ENCODE measurements around the gene SLC44A1. TPM values are rescaled to one million over a fixed set of nuclear protein-coding genes. Genes with fewer than 3 reads are reported as not detected.
A peak's percentile ranks its signal among the peaks of the same experiment; 100 is the strongest.

SLC44A1 gene
- total and polyA plus RNA-seq, 5 donors from 2014 or later = 5.8 to 19.8 (median 13.4) TPM

- Histone ChIP-seq H3K4me1 (ENCODE audit: control insufficient read depth, insufficient read depth, low read length, poor library complexity, severe bottlenecking) (peaks cover 23% of the 10 kb centered on the region), H3K27ac (ENCODE audit: insufficient read depth, low read length, poor library complexity, severe bottlenecking) (no peak overlapping the region)
Measured at GRCh38 chr9:105243015-105243686, 1.3 kb upstream of the SLC44A1 start.

GRCh38 chr9:105244734-105245028 lies 230 bp downstream of the SLC44A1 start:
- ATAC-seq (ENCODE audit: low read depth in 2 of 2) (no peak), DNase-seq (no peak)
- peaks cover 23% of the 10 kb centered on the region for H3K4me1 ChIP-seq (ENCODE audit: control insufficient read depth, insufficient read depth, low read length, poor library complexity, severe bottlenecking)
- H3K4me3 Mint-ChIP-seq = peak overlapping the region; percentile 80 to 93 (median 90)
- peak overlapping the region; percentile 66 for H3K27ac ChIP-seq (ENCODE audit: insufficient read depth, low read length, poor library complexity, severe bottlenecking)
- H3K36me3 Mint-ChIP-seq = no peaks in the 10 kb centered on the region
- peaks cover 4 to 34% (median 17%) of the 10 kb centered on the region in 4 donors for H3K4me1 Mint-ChIP-seq
- H3K27ac Mint-ChIP-seq = no peak overlapping the region
- no peaks in the 10 kb centered on the region for H3K9me3 ChIP-seq (ENCODE audit: control insufficient read depth in 2 of 2, low read length in 2 of 2)
- peaks cover 0 to 2% (median 0%) of the 10 kb centered on the region in 7 donors for H3K9me3 Mint-ChIP-seq
- H3K36me3 ChIP-seq (ENCODE audit: control insufficient read depth, insufficient read depth, low read length) = no peaks in the 10 kb centered on the region
- peaks cover 7% of the 10 kb centered on the region for H3K27me3 ChIP-seq (ENCODE audit: control insufficient read depth, insufficient read depth, low read length)
- H3K27me3 Mint-ChIP-seq = peaks cover 39% of the 10 kb centered on the region
- no peak overlapping the region for H3K4me3 ChIP-seq (ENCODE audit: low read depth, low read length)

More at GRCh38 chr9:105243015-105243686, 1.3 kb upstream of the SLC44A1 start:
- peak overlapping the region; percentile 82 for H3K4me3 ChIP-seq (ENCODE audit: low read depth, low read length)
- no peaks in the 10 kb centered on the region for H3K9me3 ChIP-seq (ENCODE audit: control insufficient read depth in 2 of 2, low read length in 2 of 2)
- ATAC-seq (ENCODE audit: low read depth in 2 of 2) (no peak), DNase-seq (no peak)
- no peaks in the 10 kb centered on the region for H3K36me3 ChIP-seq (ENCODE audit: control insufficient read depth, insufficient read depth, low read length)
- peak overlapping the region in 1 of 3 donors; percentile 17 for H3K27ac Mint-ChIP-seq
- no peaks in the 10 kb centered on the region for H3K36me3 Mint-ChIP-seq
- peaks cover 17% of the 10 kb centered on the region for H3K27me3 ChIP-seq (ENCODE audit: control insufficient read depth, insufficient read depth, low read length)
- H3K4me3 Mint-ChIP-seq = peak overlapping the region; percentile 86 to 95 (median 90)
- peaks cover 47% of the 10 kb centered on the region for H3K27me3 Mint-ChIP-seq
- H3K9me3 Mint-ChIP-seq = peaks cover 0 to 2% (median 0%) of the 10 kb centered on the region in 7 donors
- peaks cover 0 to 34% (median 16%) of the 10 kb centered on the region in 4 donors for H3K4me1 Mint-ChIP-seq

- peak overlapping the region in 2 of 3 donors; percentile 65 to 91 for H3K27ac Mint-ChIP-seq
- H3K4me3 ChIP-seq (ENCODE audit: low read depth, low read length) = peak overlapping the region; percentile 57
- peaks cover 7% of the 10 kb centered on the region for H3K27me3 ChIP-seq (ENCODE audit: control insufficient read depth, insufficient read depth, low read length)
- ATAC-seq (ENCODE audit: low read depth in 2 of 2) = peak; percentile 1 to 3
- H3K36me3 ChIP-seq (ENCODE audit: control insufficient read depth, insufficient read depth, low read length) = no peaks in the 10 kb centered on the region
- peaks cover 39% of the 10 kb centered on the region for H3K27me3 Mint-ChIP-seq
- H3K4me1 ChIP-seq (ENCODE audit: control insufficient read depth, insufficient read depth, low read length, poor library complexity, severe bottlenecking) = peaks cover 23% of the 10 kb centered on the region
- H3K9me3 Mint-ChIP-seq = peaks cover 0 to 2% (median 0%) of the 10 kb centered on the region in 7 donors
- peak overlapping the region; percentile 66 for H3K27ac ChIP-seq (ENCODE audit: insufficient read depth, low read length, poor library complexity, severe bottlenecking)
- peaks cover 4 to 34% (median 17%) of the 10 kb centered on the region in 4 donors for H3K4me1 Mint-ChIP-seq
- H3K36me3 Mint-ChIP-seq = no peaks in the 10 kb centered on the region
- peak overlapping the region; percentile 80 to 93 (median 90) for H3K4me3 Mint-ChIP-seq
- no peaks in the 10 kb centered on the region for H3K9me3 ChIP-seq (ENCODE audit: control insufficient read depth in 2 of 2, low read length in 2 of 2)
- peak; percentile 32 to 38 (median 36) for DNase-seq
Measured at GRCh38 chr9:105245029-105245890, 809 bp downstream of the SLC44A1 start.

GRCh38 chr9:105245891-105246161 lies 1.4 kb downstream of the SLC44A1 start:
- no peak for DNase-seq
- Histone ChIP-seq H3K36me3 (ENCODE audit: control insufficient read depth, insufficient read depth, low read length) (no peaks in the 10 kb centered on the region), H3K4me1 (ENCODE audit: control insufficient read depth, insufficient read depth, low read length, poor library complexity, severe bottlenecking) (peaks cover 23% of the 10 kb centered on the region), H3K27ac (ENCODE audit: insufficient read depth, low read length, poor library complexity, severe bottlenecking) (peak overlapping the region; percentile 66), H3K4me3 (ENCODE audit: low read depth, low read length) (peak overlapping the region; percentile 57), H3K9me3 (ENCODE audit: control insufficient read depth in 2 of 2, low read length in 2 of 2) (no peaks in the 10 kb centered on the region), H3K27me3 (ENCODE audit: control insufficient read depth, insufficient read depth, low read length) (peaks cover 7% of the 10 kb centered on the region)
- Mint-ChIP-seq H3K27me3 (peaks cover 35% of the 10 kb centered on the region), H3K9me3 (peaks cover 0 to 2% (median 0%) of the 10 kb centered on the region in 7 donors), H3K4me1 (peaks cover 4 to 34% (median 17%) of the 10 kb centered on the region in 4 donors), H3K27ac (peak overlapping the region in 2 of 3 donors; percentile 65 to 91), H3K36me3 (no peaks in the 10 kb centered on the region), H3K4me3 (peak overlapping the region; percentile 80 to 93 (median 90))
- no peak for ATAC-seq (ENCODE audit: low read depth in 2 of 2)

GRCh38 chr9:105246656-105247173 lies 2.3 kb downstream of the SLC44A1 start:
- Histone ChIP-seq H3K9me3 (ENCODE audit: control insufficient read depth in 2 of 2, low read length in 2 of 2) (no peaks in the 10 kb centered on the region), H3K4me3 (ENCODE audit: low read depth, low read length) (no peak overlapping the region), H3K4me1 (ENCODE audit: control insufficient read depth, insufficient read depth, low read length, poor library complexity, severe bottlenecking) (peaks cover 23% of the 10 kb centered on the region), H3K27me3 (ENCODE audit: control insufficient read depth, insufficient read depth, low read length) (peaks cover 1% of the 10 kb centered on the region), H3K27ac (ENCODE audit: insufficient read depth, low read length, poor library complexity, severe bottlenecking) (no peak overlapping the region), H3K36me3 (ENCODE audit: control insufficient read depth, insufficient read depth, low read length) (no peaks in the 10 kb centered on the region)
- Mint-ChIP-seq H3K9me3 (peaks cover 0 to 3% (median 0%) of the 10 kb centered on the region in 7 donors), H3K4me3 (peak overlapping the region in 2 of 4 donors; percentile 80 to 93), H3K4me1 (peaks cover 4 to 34% (median 20%) of the 10 kb centered on the region in 4 donors), H3K27ac (no peak overlapping the region), H3K36me3 (no peaks in the 10 kb centered on the region), H3K27me3 (peaks cover 30% of the 10 kb centered on the region)
- no peak for DNase-seq
- no peak for ATAC-seq (ENCODE audit: low read depth in 2 of 2)

GRCh38 chr9:105248691-105249090 lies 4.2 kb downstream of the SLC44A1 start:
- H3K27me3 Mint-ChIP-seq = peaks cover 24% of the 10 kb centered on the region
- ATAC-seq (ENCODE audit: low read depth in 2 of 2) (no peak), DNase-seq (no peak)
- H3K27me3 ChIP-seq (ENCODE audit: control insufficient read depth, insufficient read depth, low read length) = no peaks in the 10 kb centered on the region
- H3K4me1 ChIP-seq (ENCODE audit: control insufficient read depth, insufficient read depth, low read length, poor library complexity, severe bottlenecking) = peaks cover 21% of the 10 kb centered on the region
- H3K4me1 Mint-ChIP-seq = peaks cover 4 to 21% (median 15%) of the 10 kb centered on the region in 4 donors
- H3K36me3 Mint-ChIP-seq = no peaks in the 10 kb centered on the region
- H3K4me3 ChIP-seq (ENCODE audit: low read depth, low read length) = no peak overlapping the region
- H3K27ac Mint-ChIP-seq = no peak overlapping the region
- no peak overlapping the region for H3K27ac ChIP-seq (ENCODE audit: insufficient read depth, low read length, poor library complexity, severe bottlenecking)
- H3K9me3 ChIP-seq (ENCODE audit: control insufficient read depth in 2 of 2, low read length in 2 of 2) = no peaks in the 10 kb centered on the region
- H3K9me3 Mint-ChIP-seq = peaks cover 0 to 3% (median 0%) of the 10 kb centered on the region in 7 donors
- H3K4me3 Mint-ChIP-seq = peak overlapping the region in 1 of 4 donors; percentile 42
- H3K36me3 ChIP-seq (ENCODE audit: control insufficient read depth, insufficient read depth, low read length) = no peaks in the 10 kb centered on the region

- Histone ChIP-seq H3K27me3 (ENCODE audit: control insufficient read depth, insufficient read depth, low read length) (no peaks in the 10 kb centered on the region), H3K9me3 (ENCODE audit: control insufficient read depth in 2 of 2, low read length in 2 of 2) (no peaks in the 10 kb centered on the region), H3K27ac (ENCODE audit: insufficient read depth, low read length, poor library complexity, severe bottlenecking) (no peak overlapping the region), H3K4me1 (ENCODE audit: control insufficient read depth, insufficient read depth, low read length, poor library complexity, severe bottlenecking) (peaks cover 2% of the 10 kb centered on the region), H3K36me3 (ENCODE audit: control insufficient read depth, insufficient read depth, low read length) (no peaks in the 10 kb centered on the region), H3K4me3 (ENCODE audit: low read depth, low read length) (no peak overlapping the region)
- H3K27me3 Mint-ChIP-seq = peaks cover 10% of the 10 kb centered on the region
- ATAC-seq (ENCODE audit: low read depth in 2 of 2) (no peak), DNase-seq (no peak)
- peaks cover 4 to 12% (median 8%) of the 10 kb centered on the region in 4 donors for H3K4me1 Mint-ChIP-seq
- H3K9me3 Mint-ChIP-seq = peaks cover 0 to 1% (median 0%) of the 10 kb centered on the region in 7 donors
- no peak overlapping the region for H3K27ac Mint-ChIP-seq
- H3K4me3 Mint-ChIP-seq = no peak overlapping the region
- H3K36me3 Mint-ChIP-seq = no peaks in the 10 kb centered on the region
Measured at GRCh38 chr9:105251133-105251532, 6.7 kb downstream of the SLC44A1 start.

All from CD4-positive, CD25-positive, alpha-beta regulatory T cell (primary cell).